GM12878 (cell line): ENCODE measurements around the gene SLC4A8. TPM values are rescaled to one million over a fixed set of nuclear protein-coding genes. Genes with fewer than 3 reads are reported as not detected.

Experiments used
- ATAC-seq: fragments of 200-7000 bp; cut with Tn5 transposase; 3 replicates; pipeline ENCODE4 v1.9.1; 2020; ENCODE audit warnings: mild to moderate bottlenecking, moderate library complexity
- BruUV-seq: library from RNA; stranded (reverse); fragments of 400-500 nt; replicated peaks from 2 replicates; lab custom pipeline; 2021; lab: Mats Ljungman, UMichigan
- CTCF ChIA-PET: fragments of 300-600 bp; sonication (Branson Sonifier 250); formaldehyde crosslinking; extraction: SDS; loops from one replicate; lab custom pipeline; 2021; ENCODE audit warnings: inconsistent platforms; lab: Yijun Ruan, JAX
- POLR2A ChIA-PET: fragments of 350-600 bp; formaldehyde crosslinking; extraction: SDS; loops from one replicate; lab custom pipeline; 2021; ENCODE audit warnings: inconsistent platforms; lab: Charles Lee
- RAD21 ChIA-PET: fragments of 300-600 bp; sonication (Branson Sonifier 250); formaldehyde crosslinking; loops from one replicate; lab custom pipeline; 2023; ENCODE audit warnings: antibody characterized with exemption; ENCODE audit not compliant: unreplicated experiment; lab: Charles Lee
- SMC1A ChIA-PET: fragments of 300-600 bp; sonication (Branson Sonifier 250); formaldehyde crosslinking; loops from one replicate; lab custom pipeline; 2023; ENCODE audit not compliant: unreplicated experiment, uncharacterized antibody; lab: Charles Lee
- DNase-seq: peaks from one replicate; pipeline ENCODE4 v3.0.0-alpha.2; 2011; ENCODE audit warnings: low read depth, low spot score
- FAIRE-seq: peaks from 3 replicates; lab custom pipeline; 2011; peaks lifted over from hg19 to GRCh38; lab: Jason Lieb, UNC
- H2AFZ ChIP-seq: 2 replicates; pipeline ENCODE4 v1.6.0; 2011; ENCODE audit warnings: low read depth, low read length, control low read depth; ENCODE audit not compliant: control insufficient read depth
- H3K27ac ChIP-seq: 2 replicates; pipeline ENCODE4 v1.5.1; 2011; ENCODE audit warnings: control low read depth; ENCODE audit not compliant: control insufficient read depth, insufficient read depth
- H3K27me3 ChIP-seq, 2 experiments: replicated peaks in 1 of 2; 2 replicates each; pipeline versions ENCODE4 v1.6.0 to v1.6.1; 2011; ENCODE audit warnings: low read length in 1 of 2; ENCODE audit not compliant: control insufficient read depth in 2 of 2, insufficient read depth in 2 of 2
- H3K36me3 ChIP-seq, 2 experiments: 2 replicates each; pipeline ENCODE4 v1.5.1; 2011; ENCODE audit warnings: low read length in 1 of 2; ENCODE audit not compliant: control insufficient read depth in 2 of 2, insufficient read depth in 2 of 2
- H3K4me1 ChIP-seq: 2 replicates; pipeline ENCODE4 v1.6.1; 2011; ENCODE audit warnings: mild to moderate bottlenecking, low read length, moderate library complexity, mixed read lengths; ENCODE audit not compliant: control insufficient read depth, insufficient read depth
- H3K4me2 ChIP-seq: 2 replicates; pipeline ENCODE4 v1.6.0; 2011; ENCODE audit warnings: control low read depth; ENCODE audit not compliant: control insufficient read depth, insufficient read depth
- H3K4me3 ChIP-seq: fragments of 200-600 bp; sonication (generic); 2 replicates; pipeline ENCODE4 v1.5.1; 2016
- H3K79me2 ChIP-seq: 2 replicates; pipeline ENCODE4 v1.6.0; 2011; ENCODE audit warnings: low read length; ENCODE audit not compliant: control insufficient read depth, insufficient read depth
- H3K9ac ChIP-seq: 2 replicates; pipeline ENCODE4 v1.8.0; 2011; ENCODE audit warnings: low read length, control low read depth, mixed read lengths; ENCODE audit not compliant: control insufficient read depth, insufficient read depth
- H3K9me3 ChIP-seq: replicated peaks from 3 replicates; pipeline ENCODE4 v1.5.1; 2011; ENCODE audit warnings: mild to moderate bottlenecking, low read length; ENCODE audit not compliant: control insufficient read depth, insufficient read depth
- H4K20me1 ChIP-seq: 2 replicates; pipeline ENCODE4 v1.6.0; 2011; ENCODE audit not compliant: control insufficient read depth, insufficient read depth
- CHD4 ChIP-seq: fragments of 200-600 bp; sonication (generic); IDR thresholded peaks from 2 replicates; pipeline ENCODE4 v1.6.1; 2016; ENCODE audit warnings: mild to moderate bottlenecking
- DPF2 ChIP-seq: fragments of 450-650 bp; IDR thresholded peaks from 2 replicates; pipeline ENCODE4 v1.6.1; 2017; ENCODE audit warnings: mild to moderate bottlenecking
- EZH2 ChIP-seq: IDR thresholded peaks from 2 replicates; pipeline ENCODE4 v1.6.1; 2012; ENCODE audit warnings: low read depth, mild to moderate bottlenecking, control low read depth, inconsistent platforms, low read length, borderline replicate concordance; ENCODE audit not compliant: control insufficient read depth
- MTA2 ChIP-seq: fragments of 450-650 bp; IDR thresholded peaks from 2 replicates; pipeline ENCODE4 v1.6.1; 2016; ENCODE audit warnings: low read depth, mild to moderate bottlenecking, moderate library complexity
- NFXL1 ChIP-seq: fragments of 450-650 bp; IDR thresholded peaks from 2 replicates; pipeline ENCODE4 v1.6.1; 2017; ENCODE audit warnings: antibody characterized with exemption, mild to moderate bottlenecking, borderline replicate concordance
- NR2C2 ChIP-seq: IDR thresholded peaks from 2 replicates; pipeline ENCODE4 v1.6.1; 2011; ENCODE audit warnings: borderline replicate concordance, low read depth; ENCODE audit not compliant: control insufficient read depth, insufficient read length
- PBX3 ChIP-seq: IDR thresholded peaks from 2 replicates; pipeline ENCODE4 v1.6.1; 2011; ENCODE audit warnings: mild to moderate bottlenecking, low read depth, low read length, moderate library complexity; ENCODE audit not compliant: insufficient replicate concordance
- SIN3A ChIP-seq: IDR thresholded peaks from 2 replicates; pipeline ENCODE4 v1.6.1; 2012; ENCODE audit warnings: low read depth, low read length, improper control_type of control experiment
- STAT1 ChIP-seq: fragments of 450-650 bp; conservative IDR thresholded peaks from 2 replicates; pipeline ENCODE4 v1.6.1; 2014; ENCODE audit warnings: antibody characterized with exemption, mild to moderate bottlenecking
- TAF1 ChIP-seq: IDR thresholded peaks from 2 replicates; pipeline ENCODE4 v1.6.1; 2011; ENCODE audit warnings: mild to moderate bottlenecking, low read depth, low read length, borderline replicate concordance
- YBX1 ChIP-seq: fragments of 450-650 bp; IDR thresholded peaks from 2 replicates; pipeline ENCODE4 v1.6.1; 2016; ENCODE audit warnings: antibody characterized with exemption
- ZSCAN29 ChIP-seq: fragments of 450-650 bp; IDR thresholded peaks from 2 replicates; pipeline ENCODE4 v1.6.1; 2017; ENCODE audit warnings: mild to moderate bottlenecking, moderate library complexity
- in situ Hi-C: fragments of 300-500 bp; cut with MboI; formaldehyde crosslinking; loops from 9 replicates; pipeline ENCODE4 v1.14.3; 2018; ENCODE audit warnings: mixed read lengths
- intact Hi-C: fragments of 100-400 bp; cut with micrococcal nuclease; formaldehyde crosslinking; loops from one replicate; pipeline ENCODE4 v1.14.2; 2022; ENCODE audit not compliant: unreplicated experiment
- polyA plus RNA-seq, 11 experiments: library from polyadenylated mRNA; depleted of rRNA in 4 of 11; unstranded in 6 of 11; stranded (reverse) in 5 of 11; fragments of >200 nt; fragmentation: Nextera tagmentation in 4 of 11; fragmentation: Illumina TruSeq in 1 of 11; extraction: Ambion mirVana in 4 of 11; extraction: Trizol in 1 of 11; gene quantifications; 1 replicate in 1 of 11; 2 replicates in 10 of 11; pipeline versions ENCODE4 v1.2.1 to v1.2.3, GENCODE V29; 2011 to 2016; ENCODE audit warnings: inconsistent platforms in 2 of 11, missing spikeins in 2 of 11, low read depth in 1 of 11
- total RNA-seq, 4 experiments: library from RNA; depleted of rRNA in 3 of 4; stranded (reverse); fragments of >200 nt in 3 of 4; fragmentation: Illumina TruSeq in 1 of 4; extraction: Trizol in 1 of 4; gene quantifications; 2 replicates each; pipeline versions ENCODE4 v1.2.1 to v1.2.3, GENCODE V29; 2013 to 2021
- TF ChIP-seq, protein P1 (sequence below): IDR thresholded peaks from 2 replicates; pipeline ENCODE4 v1.6.1; 2011; ENCODE audit warnings: low read depth, low read length, improper control_type of control experiment, borderline replicate concordance

The SLC4A8 gene
- total and polyA plus RNA-seq, 10 of the 15 experiments (the other 5 are each of a cell fraction or from before 2014, with no cell fraction given) = 1.4 to 7.7 (median 3.7) TPM

DNA sequence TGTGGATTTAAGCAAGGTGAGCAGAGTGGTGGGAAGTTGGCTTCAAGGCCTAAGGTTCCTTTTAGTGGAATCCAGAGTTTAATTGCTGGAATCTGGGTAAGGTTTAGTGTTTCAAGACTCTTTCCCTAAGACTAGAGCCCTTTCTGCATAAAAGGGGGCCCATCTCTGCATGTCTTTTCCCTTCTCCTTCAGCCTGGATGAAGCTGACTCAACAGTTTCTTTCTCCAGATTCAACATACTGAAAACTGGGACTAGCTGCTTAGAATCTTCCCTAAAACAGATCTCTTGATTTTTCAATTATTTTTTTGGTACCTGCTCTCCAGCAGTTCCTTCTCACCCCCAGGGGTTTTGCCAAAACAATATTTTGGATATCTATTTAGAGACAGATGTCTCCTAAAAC is 34.0 kb downstream of the SLC4A8 start:
- Histone ChIP-seq H3K79me2 (no peaks in the 10 kb centered on the region), H3K4me2 (no peak overlapping the region), H3K4me1 (no peaks in the 10 kb centered on the region), H4K20me1 (no peaks in the 10 kb centered on the region), H3K9me3 (no peaks in the 10 kb centered on the region), H3K27me3 (no peaks in the 10 kb centered on the region), H3K36me3 (no peaks in the 10 kb centered on the region; a peak in 1 of 4 replicates), H3K9ac (no peak overlapping the region), H3K4me3 (no peak overlapping the region), H2AFZ (no peak overlapping the region), H3K27ac (no peak overlapping the region)
- ChIA-PET POLR2A (no interaction called here), SMC1A (interaction anchor here (0.8 kb wide), 1 partner anchor 78 kb away, joined by 3 read pairs; no protein-coding TSS in a partner anchor), RAD21 (no interaction called here), CTCF (interaction anchor here (1.7 kb wide), 1 partner anchor 37 kb away, joined by 6 read pairs; no protein-coding TSS in a partner anchor)
- BruUV-seq = no TSS peak
- DNase-seq (no peak), FAIRE-seq (no peak), ATAC-seq (no peak)
- in situ Hi-C loops = no loop called here
- TF ChIP-seq DPF2 (no peak), SIN3A (no peak), NR2C2 (no peak), EZH2 (no peak), YBX1 (no peak), ZSCAN29 (no peak), NFXL1 (no peak), MTA2 (no peak), CHD4 (no peak), PBX3 (no peak), TAF1 (no peak), STAT1 (no peak)
- TF ChIP-seq, protein P1, sequence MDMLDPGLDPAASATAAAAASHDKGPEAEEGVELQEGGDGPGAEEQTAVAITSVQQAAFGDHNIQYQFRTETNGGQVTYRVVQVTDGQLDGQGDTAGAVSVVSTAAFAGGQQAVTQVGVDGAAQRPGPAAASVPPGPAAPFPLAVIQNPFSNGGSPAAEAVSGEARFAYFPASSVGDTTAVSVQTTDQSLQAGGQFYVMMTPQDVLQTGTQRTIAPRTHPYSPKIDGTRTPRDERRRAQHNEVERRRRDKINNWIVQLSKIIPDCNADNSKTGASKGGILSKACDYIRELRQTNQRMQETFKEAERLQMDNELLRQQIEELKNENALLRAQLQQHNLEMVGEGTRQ = no peak
- intact Hi-C loops = no loop called here
